Measurements from ENCODE around the gene PCDH7.

The PCDH7 gene

DNA sequence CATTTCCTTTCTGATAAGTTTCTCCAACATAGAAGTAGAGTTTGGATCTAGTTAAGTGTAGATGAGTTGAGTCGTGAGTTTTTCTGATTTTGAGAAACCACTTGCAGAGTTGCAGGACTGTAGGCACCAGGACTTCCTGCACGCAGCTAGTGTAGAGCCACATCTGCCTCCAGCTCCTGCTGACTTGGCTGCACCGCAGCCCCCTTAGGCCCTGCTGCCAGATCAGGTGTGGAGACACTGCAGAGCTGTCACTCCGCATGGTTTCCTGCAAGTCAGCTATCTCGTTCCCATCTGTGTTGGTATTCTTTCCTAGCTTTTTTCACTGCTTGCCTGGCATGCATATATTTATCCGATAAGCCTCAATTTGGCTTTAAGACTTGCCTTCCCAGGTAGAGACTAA, 48.9 kb downstream of the PCDH7 start:
- DNase-seq = peak; percentile 14
- no peaks in the 10 kb centered on the region for H3K4me1 ChIP-seq
- H3K27me3 ChIP-seq = no peaks in the 10 kb centered on the region
- no peaks in the 10 kb centered on the region for H3K36me3 ChIP-seq
- H3K9me3 ChIP-seq = no peaks in the 10 kb centered on the region
- TF ChIP-seq CTCF (IDR thresholded peaks at IDR 0.05; ENCODE audit: low read depth, low read length) = no peak
- H3K4me3 ChIP-seq (ENCODE audit: low read depth, low read length) = no peak overlapping the region

DNA sequence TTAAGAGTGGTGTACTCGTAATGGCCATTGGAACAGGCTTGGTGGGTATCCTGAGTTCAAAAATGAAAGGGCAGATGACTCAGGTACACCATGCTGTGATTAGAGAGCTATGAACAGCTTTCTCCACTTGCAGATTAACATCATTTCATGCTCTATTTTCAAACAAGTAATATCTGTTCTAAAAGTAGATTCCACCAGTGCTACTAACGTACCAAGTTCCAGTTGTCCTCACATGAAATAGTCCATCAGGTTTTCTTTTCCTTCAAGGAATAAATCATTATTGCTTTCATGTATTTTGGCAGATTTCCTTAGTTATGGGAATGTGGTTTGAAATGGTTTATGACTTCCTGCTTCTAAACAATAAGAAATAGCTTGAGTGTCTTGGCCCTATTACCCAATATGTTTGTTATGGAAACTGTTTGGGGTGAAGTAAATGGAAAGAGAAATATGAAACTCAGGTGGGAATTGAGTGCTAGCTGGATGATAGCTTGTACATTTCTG, 49.9 kb downstream of the PCDH7 start:
- no peak overlapping the region for H3K4me3 ChIP-seq (ENCODE audit: low read depth, low read length)
- H3K9me3 ChIP-seq = no peaks in the 10 kb centered on the region
- no peaks in the 10 kb centered on the region for H3K4me1 ChIP-seq
- no peak for TF ChIP-seq CTCF (IDR thresholded peaks at IDR 0.05; ENCODE audit: low read depth, low read length)
- no peaks in the 10 kb centered on the region for H3K36me3 ChIP-seq
- H3K27me3 ChIP-seq = no peaks in the 10 kb centered on the region
- DNase-seq = no peak

GRCh38 chr4:30770812-30771211, 50.6 kb downstream of the PCDH7 start:
- Histone ChIP-seq H3K9me3 (no peaks in the 10 kb centered on the region), H3K4me3 (ENCODE audit: low read depth, low read length) (no peak overlapping the region), H3K4me1 (no peaks in the 10 kb centered on the region), H3K36me3 (no peaks in the 10 kb centered on the region), H3K27me3 (no peaks in the 10 kb centered on the region)
- TF ChIP-seq CTCF (IDR thresholded peaks at IDR 0.05; ENCODE audit: low read depth, low read length) = no peak
- no peak for DNase-seq

GRCh38 chr4:30776451-30776850, 56.3 kb downstream of the PCDH7 start:
- Histone ChIP-seq H3K4me1 (no peaks in the 10 kb centered on the region), H3K36me3 (no peaks in the 10 kb centered on the region)
- no peak for DNase-seq

DNA sequence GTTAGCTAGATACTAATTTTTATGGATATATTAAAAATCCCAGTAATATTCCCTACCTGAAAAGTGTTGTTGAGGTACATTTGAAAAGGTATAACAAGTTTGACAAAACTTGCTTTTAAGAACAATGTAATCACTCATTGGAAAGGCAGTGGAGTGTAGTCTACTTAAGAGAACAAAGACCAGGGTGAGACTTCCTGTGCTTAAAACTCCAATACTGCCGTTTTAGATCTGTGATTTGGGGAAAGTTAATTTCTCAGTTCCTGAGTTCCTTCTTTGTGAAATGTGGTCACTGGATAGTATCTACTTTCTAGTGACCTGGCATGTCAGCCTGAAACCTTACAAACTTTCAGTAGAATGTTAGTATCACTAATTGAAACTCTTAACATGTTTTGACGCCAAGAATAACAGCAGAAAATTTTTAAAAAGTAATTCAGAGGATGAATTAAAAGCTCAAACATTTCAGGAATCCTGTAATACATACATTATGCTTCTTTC, 56.8 kb downstream of the PCDH7 start:
- Histone ChIP-seq H3K27me3 (no peaks in the 10 kb centered on the region), H3K36me3 (no peaks in the 10 kb centered on the region), H3K4me1 (no peaks in the 10 kb centered on the region), H3K4me3 (ENCODE audit: low read depth, low read length) (no peak overlapping the region), H3K9me3 (no peaks in the 10 kb centered on the region)
- TF ChIP-seq CTCF (IDR thresholded peaks at IDR 0.05; ENCODE audit: low read depth, low read length) = no peak
- no peak for DNase-seq

More at GRCh38 chr4:30776451-30776850, 56.3 kb downstream of the PCDH7 start:
- Histone ChIP-seq H3K9me3 (no peaks in the 10 kb centered on the region), H3K4me3 (ENCODE audit: low read depth, low read length) (no peak overlapping the region), H3K27me3 (no peaks in the 10 kb centered on the region)
- no peak for TF ChIP-seq CTCF (IDR thresholded peaks at IDR 0.05; ENCODE audit: low read depth, low read length)
